Measurements from ENCODE around the gene SMIM22.
A peak's percentile ranks its signal among the peaks of the same experiment; 100 is the strongest.

SMIM22 gene

GRCh38 chr16:4795181-4795827 lies at the start of gene SMIM22:
TSS of gene SMIM22 (plus strand) at chr16:4795369. CDS start at chr16:4795735, 366 bp downstream.
- H3K4me1 Mint-ChIP-seq, result no peaks in the 10 kb centered on the region
- ATAC-seq (ENCODE audit: low read depth), result no peak
- H3K27me3 Mint-ChIP-seq, result peaks cover 3% of the 10 kb centered on the region
- DNase-seq (ENCODE audit: low spot score in 2 of 2), result no peak
- no peak within 1 kb of the TSS for H3K4me3 Mint-ChIP-seq
- peaks cover 2% of the 10 kb centered on the region for H3K36me3 Mint-ChIP-seq
- H3K9me3 Mint-ChIP-seq, result no peaks in the 10 kb centered on the region
- no peak within 1 kb of the TSS for H3K27ac Mint-ChIP-seq

- Mint-ChIP-seq H3K4me1 (peaks cover 13% of the 10 kb centered on the region), H3K27me3 (peaks cover 4% of the 10 kb centered on the region), H3K36me3 (no peaks in the 10 kb centered on the region), H3K9me3 (no peaks in the 10 kb centered on the region), H3K27ac (no peak overlapping the region), H3K4me3 (no peak overlapping the region)
- DNase-seq (ENCODE audit: low spot score in 2 of 2) (no peak), ATAC-seq (ENCODE audit: low read depth) (no peak)
These were observed 49.0 kb upstream of the SMIM22 start for GRCh38 chr16:4746215-4746614.

GRCh38 chr16:4746991-4747574 lies 48.1 kb upstream of the SMIM22 start:
- no peak overlapping the region for H3K4me3 Mint-ChIP-seq
- H3K9me3 Mint-ChIP-seq, result no peaks in the 10 kb centered on the region
- H3K27me3 Mint-ChIP-seq, result peaks cover 4% of the 10 kb centered on the region
- H3K27ac Mint-ChIP-seq, result no peak overlapping the region
- no peak for DNase-seq (ENCODE audit: low spot score in 2 of 2)
- peaks cover 13% of the 10 kb centered on the region for H3K4me1 Mint-ChIP-seq
- no peaks in the 10 kb centered on the region for H3K36me3 Mint-ChIP-seq
- no peak for ATAC-seq (ENCODE audit: low read depth)

GRCh38 chr16:4747906-4748681 lies 47.1 kb upstream of the SMIM22 start:
- H3K9me3 Mint-ChIP-seq, result no peaks in the 10 kb centered on the region
- peaks cover 11% of the 10 kb centered on the region for H3K4me1 Mint-ChIP-seq
- ATAC-seq (ENCODE audit: low read depth) (no peak), DNase-seq (ENCODE audit: low spot score in 2 of 2) (no peak)
- peak overlapping the region; percentile 50 for H3K27ac Mint-ChIP-seq
- H3K36me3 Mint-ChIP-seq, result peaks cover under 1% of the 10 kb centered on the region
- peaks cover 3% of the 10 kb centered on the region for H3K27me3 Mint-ChIP-seq
- peak overlapping the region; percentile 24 for H3K4me3 Mint-ChIP-seq

- peaks cover 2% of the 10 kb centered on the region for H3K36me3 Mint-ChIP-seq
- H3K27ac Mint-ChIP-seq, result no peak overlapping the region
- no peak for ATAC-seq (ENCODE audit: low read depth)
- no peaks in the 10 kb centered on the region for H3K9me3 Mint-ChIP-seq
- no peak overlapping the region for H3K4me3 Mint-ChIP-seq
- DNase-seq (ENCODE audit: low spot score in 2 of 2), result no peak
- no peaks in the 10 kb centered on the region for H3K27me3 Mint-ChIP-seq
- peaks cover 5% of the 10 kb centered on the region for H3K4me1 Mint-ChIP-seq
These were observed 46.3 kb upstream of the SMIM22 start for GRCh38 chr16:4748682-4749411.

- no peaks in the 10 kb centered on the region for H3K9me3 Mint-ChIP-seq
- H3K27me3 Mint-ChIP-seq, result no peaks in the 10 kb centered on the region
- ATAC-seq (ENCODE audit: low read depth), result no peak
- H3K27ac Mint-ChIP-seq, result no peak overlapping the region
- DNase-seq (ENCODE audit: low spot score in 2 of 2), result no peak
- no peak overlapping the region for H3K4me3 Mint-ChIP-seq
- H3K4me1 Mint-ChIP-seq, result peaks cover 5% of the 10 kb centered on the region
- peaks cover 2% of the 10 kb centered on the region for H3K36me3 Mint-ChIP-seq
These were observed 45.4 kb upstream of the SMIM22 start for GRCh38 chr16:4749700-4750257.

GRCh38 chr16:4750896-4751295 lies 44.3 kb upstream of the SMIM22 start:
- peaks cover 10% of the 10 kb centered on the region for H3K36me3 Mint-ChIP-seq
- H3K4me3 Mint-ChIP-seq, result no peak overlapping the region
- peaks cover 3% of the 10 kb centered on the region for H3K9me3 Mint-ChIP-seq
- ATAC-seq (ENCODE audit: low read depth), result no peak
- no peak for DNase-seq (ENCODE audit: low spot score in 2 of 2)
- no peaks in the 10 kb centered on the region for H3K27me3 Mint-ChIP-seq
- peaks cover 5% of the 10 kb centered on the region for H3K4me1 Mint-ChIP-seq
- no peak overlapping the region for H3K27ac Mint-ChIP-seq

GRCh38 chr16:4752351-4753100 lies 42.6 kb upstream of the SMIM22 start:
- Mint-ChIP-seq H3K4me3 (no peak overlapping the region), H3K4me1 (peaks cover 4% of the 10 kb centered on the region), H3K36me3 (peaks cover 14% of the 10 kb centered on the region), H3K9me3 (peaks cover 3% of the 10 kb centered on the region), H3K27ac (no peak overlapping the region), H3K27me3 (no peaks in the 10 kb centered on the region)
- no peak for ATAC-seq (ENCODE audit: low read depth)
- no peak for DNase-seq (ENCODE audit: low spot score in 2 of 2)

GRCh38 chr16:4753227-4753626 lies 41.9 kb upstream of the SMIM22 start:
- H3K4me1 Mint-ChIP-seq, result no peaks in the 10 kb centered on the region
- H3K27ac Mint-ChIP-seq, result no peak overlapping the region
- DNase-seq (ENCODE audit: low spot score in 2 of 2) (no peak), ATAC-seq (ENCODE audit: low read depth) (no peak)
- peaks cover 3% of the 10 kb centered on the region for H3K9me3 Mint-ChIP-seq
- no peaks in the 10 kb centered on the region for H3K27me3 Mint-ChIP-seq
- H3K4me3 Mint-ChIP-seq, result no peak overlapping the region
- H3K36me3 Mint-ChIP-seq, result peaks cover 14% of the 10 kb centered on the region

GRCh38 chr16:4754865-4755264 lies 40.3 kb upstream of the SMIM22 start:
- Mint-ChIP-seq H3K4me1 (no peaks in the 10 kb centered on the region), H3K27ac (no peak overlapping the region), H3K4me3 (no peak overlapping the region), H3K36me3 (peaks cover 20% of the 10 kb centered on the region), H3K9me3 (peaks cover 3% of the 10 kb centered on the region), H3K27me3 (no peaks in the 10 kb centered on the region)
- DNase-seq (ENCODE audit: low spot score in 2 of 2) (no peak), ATAC-seq (ENCODE audit: low read depth) (no peak)

- Mint-ChIP-seq H3K4me3 (no peak overlapping the region), H3K27me3 (no peaks in the 10 kb centered on the region), H3K27ac (no peak overlapping the region), H3K9me3 (peaks cover 3% of the 10 kb centered on the region), H3K36me3 (peaks cover 24% of the 10 kb centered on the region), H3K4me1 (no peaks in the 10 kb centered on the region)
- DNase-seq (ENCODE audit: low spot score in 2 of 2) (no peak), ATAC-seq (ENCODE audit: low read depth) (no peak)
These were observed 39.5 kb upstream of the SMIM22 start for GRCh38 chr16:4755687-4756086.

- ATAC-seq (ENCODE audit: low read depth) (no peak), DNase-seq (ENCODE audit: low spot score in 2 of 2) (no peak)
- Mint-ChIP-seq H3K9me3 (peaks cover 3% of the 10 kb centered on the region), H3K4me3 (no peak overlapping the region), H3K27ac (no peak overlapping the region), H3K27me3 (no peaks in the 10 kb centered on the region), H3K36me3 (peaks cover 26% of the 10 kb centered on the region), H3K4me1 (peaks cover 6% of the 10 kb centered on the region)
These were observed 34.8 kb upstream of the SMIM22 start for GRCh38 chr16:4760221-4760910.

- H3K27ac Mint-ChIP-seq, result no peak overlapping the region
These were observed 33.0 kb upstream of the SMIM22 start for GRCh38 chr16:4762205-4762604.

More at GRCh38 chr16:4762205-4762604, 33.0 kb upstream of the SMIM22 start:
- Mint-ChIP-seq H3K4me3 (no peak overlapping the region), H3K4me1 (peaks cover 13% of the 10 kb centered on the region), H3K36me3 (peaks cover 18% of the 10 kb centered on the region), H3K27me3 (no peaks in the 10 kb centered on the region), H3K9me3 (no peaks in the 10 kb centered on the region)
- DNase-seq (ENCODE audit: low spot score in 2 of 2) (no peak), ATAC-seq (ENCODE audit: low read depth) (no peak)

Measured in memory B cell (primary cell).